ENCODE results near the gene HAUS7. TPM values are rescaled to one million over a fixed set of nuclear protein-coding genes. Genes with fewer than 3 reads are reported as not detected.

HAUS7 gene
- total and polyA plus RNA-seq, 4 donors = 11.6 to 36.2 (median 26.9) TPM

DNA sequence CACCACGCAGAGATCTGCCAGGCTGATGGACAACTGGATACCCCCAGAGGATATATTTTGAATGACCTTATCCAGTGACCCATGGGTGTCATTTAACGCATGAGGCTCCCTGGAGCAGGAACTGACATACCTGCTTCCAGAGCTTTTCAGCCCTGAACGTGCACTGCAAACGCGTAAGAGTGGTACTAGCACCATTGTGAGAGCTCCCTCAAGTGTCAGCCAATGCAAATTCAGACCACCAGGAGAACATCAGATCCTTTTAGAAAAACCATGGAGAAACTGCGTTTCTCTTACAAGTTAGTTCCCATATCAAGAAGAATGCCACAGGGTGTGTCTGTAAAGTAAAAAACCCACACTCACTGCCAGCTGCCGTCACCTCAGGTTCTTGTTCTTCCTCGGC lies 31.8 kb downstream of the HAUS7 start:
- H3K4me1 ChIP-seq (ENCODE audit: control insufficient read depth, insufficient read depth, low read length) = no peaks in the 10 kb centered on the region
- no peaks in the 10 kb centered on the region for H3K9me3 ChIP-seq (ENCODE audit: control insufficient read depth, insufficient read depth, low read length)
- H3K36me3 ChIP-seq (ENCODE audit: control insufficient read depth, insufficient read depth, low read length) = no peaks in the 10 kb centered on the region
- H3K27me3 ChIP-seq (ENCODE audit: control insufficient read depth, insufficient read depth, low read length) = no peaks in the 10 kb centered on the region
- DNase-seq (ENCODE audit: low read depth in 4 of 6, low spot score in 6 of 6) = peak in 2 of 6 donors; percentile 43 to 67
- no peak overlapping the region for H3K4me3 ChIP-seq (ENCODE audit: low read depth, low read length)
- H3K27ac ChIP-seq (ENCODE audit: low read depth, low read length) = no peak overlapping the region
- 44% methylated on average over 8 of the region's 8 CpGs for WGBS (ENCODE audit: insufficient coverage)

DNA sequence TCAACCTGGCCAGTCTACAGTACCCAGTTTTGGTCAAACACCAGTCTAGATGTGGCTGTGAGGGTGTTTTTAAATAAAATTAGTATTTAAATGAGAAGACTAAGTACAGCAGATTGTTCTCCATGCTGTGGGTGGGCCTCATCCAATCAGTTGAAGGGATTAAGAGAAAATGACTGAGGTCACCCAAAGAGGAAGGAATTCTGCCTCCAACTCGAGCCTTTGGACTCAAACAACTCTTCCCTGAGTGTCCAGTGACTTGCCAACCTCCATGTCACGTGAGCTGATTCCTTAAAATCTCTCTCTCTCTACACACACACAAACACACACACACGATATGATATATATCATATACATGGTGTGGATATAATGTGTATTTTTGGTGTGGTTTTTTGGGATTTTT lies 34.5 kb downstream of the HAUS7 start:
- no peak for DNase-seq (ENCODE audit: low read depth in 4 of 6, low spot score in 6 of 6)
- peaks cover under 1% of the 10 kb centered on the region for H3K9me3 ChIP-seq (ENCODE audit: control insufficient read depth, insufficient read depth, low read length)
- no CpG with 5 or more reads among the region's 3 CpGs for WGBS (ENCODE audit: insufficient coverage)
- H3K4me1 ChIP-seq (ENCODE audit: control insufficient read depth, insufficient read depth, low read length) = no peaks in the 10 kb centered on the region
- no peak overlapping the region for H3K4me3 ChIP-seq (ENCODE audit: low read depth, low read length)
- H3K36me3 ChIP-seq (ENCODE audit: control insufficient read depth, insufficient read depth, low read length) = no peaks in the 10 kb centered on the region
- H3K27me3 ChIP-seq (ENCODE audit: control insufficient read depth, insufficient read depth, low read length) = no peaks in the 10 kb centered on the region
- no peak overlapping the region for H3K27ac ChIP-seq (ENCODE audit: low read depth, low read length)

DNA sequence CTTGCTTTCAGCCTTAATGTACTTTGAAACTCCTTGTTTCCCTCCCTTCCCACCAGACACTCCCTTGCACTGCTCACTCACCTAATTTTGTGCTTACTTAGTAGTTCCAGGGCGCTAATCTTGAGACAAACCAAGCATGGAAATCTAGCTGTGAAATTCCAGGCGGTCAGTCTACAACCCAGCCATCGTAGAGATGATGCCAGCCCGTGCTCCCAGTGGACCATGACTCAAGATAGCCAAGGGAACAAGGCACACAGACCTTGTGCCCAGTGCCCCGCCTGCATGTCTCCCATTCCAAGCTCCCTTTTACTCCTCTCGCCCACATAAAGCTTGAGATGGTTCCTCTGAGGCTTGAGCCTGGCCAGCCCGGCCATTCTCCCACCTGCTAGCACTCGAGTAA lies 35.6 kb downstream of the HAUS7 start:
- 82% methylated on average over 7 of the region's 8 CpGs for WGBS (ENCODE audit: insufficient coverage)
- Histone ChIP-seq H3K4me3 (ENCODE audit: low read depth, low read length) (no peak overlapping the region), H3K9me3 (ENCODE audit: control insufficient read depth, insufficient read depth, low read length) (peaks cover 3% of the 10 kb centered on the region), H3K27ac (ENCODE audit: low read depth, low read length) (no peak overlapping the region), H3K36me3 (ENCODE audit: control insufficient read depth, insufficient read depth, low read length) (no peaks in the 10 kb centered on the region), H3K27me3 (ENCODE audit: control insufficient read depth, insufficient read depth, low read length) (no peaks in the 10 kb centered on the region), H3K4me1 (ENCODE audit: control insufficient read depth, insufficient read depth, low read length) (no peaks in the 10 kb centered on the region)
- no peak for DNase-seq (ENCODE audit: low read depth in 4 of 6, low spot score in 6 of 6)

DNA sequence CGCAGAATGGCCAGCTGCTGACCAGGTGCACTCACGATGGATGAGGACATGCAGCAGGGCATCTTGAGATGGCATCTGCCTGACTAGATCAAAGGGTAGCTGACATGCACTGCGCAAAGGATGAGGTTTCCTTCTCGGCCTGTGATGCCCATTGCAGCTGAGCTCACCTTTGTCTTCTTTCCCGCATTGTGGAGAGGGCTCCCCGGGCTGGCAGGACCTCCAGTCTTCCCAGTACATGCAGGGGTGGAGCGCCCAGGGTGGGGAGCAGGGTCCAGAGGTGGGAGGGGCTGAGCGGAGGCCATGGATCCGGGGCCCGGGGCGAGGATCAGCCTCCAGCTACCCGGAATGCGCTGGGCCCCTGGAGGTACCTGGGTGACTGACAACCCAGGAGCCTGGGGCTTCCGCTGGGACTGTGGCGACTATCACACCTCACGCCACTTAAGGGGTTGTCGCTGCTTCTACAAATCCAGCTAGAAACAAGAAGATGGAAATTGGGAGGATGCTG lies 36.5 kb downstream of the HAUS7 start:
- no peak overlapping the region for H3K27ac ChIP-seq (ENCODE audit: low read depth, low read length)
- DNase-seq (ENCODE audit: low read depth in 4 of 6, low spot score in 6 of 6) = no peak
- H3K4me3 ChIP-seq (ENCODE audit: low read depth, low read length) = no peak overlapping the region
- no peaks in the 10 kb centered on the region for H3K27me3 ChIP-seq (ENCODE audit: control insufficient read depth, insufficient read depth, low read length)
- H3K4me1 ChIP-seq (ENCODE audit: control insufficient read depth, insufficient read depth, low read length) = no peaks in the 10 kb centered on the region
- no peaks in the 10 kb centered on the region for H3K36me3 ChIP-seq (ENCODE audit: control insufficient read depth, insufficient read depth, low read length)
- 87% methylated on average over 17 of the region's 17 CpGs for whole genome bisulfite sequencing (ENCODE audit: insufficient coverage)
- peaks cover 3% of the 10 kb centered on the region for H3K9me3 ChIP-seq (ENCODE audit: control insufficient read depth, insufficient read depth, low read length)

DNA sequence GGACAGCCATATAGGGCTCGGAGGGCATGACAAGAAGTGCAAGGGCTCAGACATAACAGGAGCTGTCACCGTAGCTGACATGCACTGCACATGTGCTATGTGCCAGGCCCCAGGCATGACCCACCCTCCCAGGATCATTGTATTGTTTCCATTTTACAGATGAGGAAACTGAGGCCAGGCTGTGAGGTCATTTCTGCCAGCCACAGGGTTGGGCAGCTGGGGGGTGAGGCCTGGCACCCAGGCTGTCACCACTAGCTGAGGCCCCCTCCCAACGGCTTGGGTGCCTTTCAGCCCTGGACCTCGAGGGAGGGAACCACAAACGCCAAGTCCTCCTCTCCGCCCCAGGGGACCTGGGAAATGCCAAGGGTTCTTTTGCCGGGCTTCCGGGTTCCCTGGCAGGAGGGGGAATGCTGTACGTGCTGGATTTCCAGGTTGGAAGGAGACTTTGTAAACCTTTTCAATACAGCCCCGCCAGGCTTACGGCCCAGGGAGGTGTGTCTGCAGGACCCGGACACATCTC lies 37.2 kb downstream of the HAUS7 start:
- Histone ChIP-seq H3K4me1 (ENCODE audit: control insufficient read depth, insufficient read depth, low read length) (no peaks in the 10 kb centered on the region), H3K4me3 (ENCODE audit: low read depth, low read length) (no peak overlapping the region), H3K27me3 (ENCODE audit: control insufficient read depth, insufficient read depth, low read length) (no peaks in the 10 kb centered on the region), H3K27ac (ENCODE audit: low read depth, low read length) (no peak overlapping the region), H3K9me3 (ENCODE audit: control insufficient read depth, insufficient read depth, low read length) (peaks cover 3% of the 10 kb centered on the region), H3K36me3 (ENCODE audit: control insufficient read depth, insufficient read depth, low read length) (no peaks in the 10 kb centered on the region)
- 69% methylated on average over 11 of the region's 12 CpGs for WGBS (ENCODE audit: insufficient coverage)
- DNase-seq (ENCODE audit: low read depth in 4 of 6, low spot score in 6 of 6) = no peak

DNA sequence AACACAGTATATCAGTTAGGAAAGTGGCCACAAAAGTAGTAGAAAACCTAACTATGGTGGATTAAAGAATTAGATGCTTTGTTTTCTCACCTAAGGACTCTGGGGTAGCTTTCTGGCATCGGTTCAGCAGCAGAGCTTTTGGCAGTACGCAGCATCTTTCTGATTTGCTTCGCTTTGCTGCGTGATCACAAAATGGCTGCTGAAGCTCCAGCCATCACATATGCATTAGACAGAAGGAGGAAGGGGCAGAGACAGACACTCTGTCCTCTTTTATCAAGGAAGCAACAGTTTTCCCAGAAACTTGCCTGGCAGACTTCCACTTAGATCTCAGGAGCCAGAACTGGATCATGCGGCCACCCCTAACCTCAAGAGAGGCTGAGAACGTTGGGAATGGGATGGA lies 39.6 kb downstream of the HAUS7 start:
- Histone ChIP-seq H3K27me3 (ENCODE audit: control insufficient read depth, insufficient read depth, low read length) (no peaks in the 10 kb centered on the region), H3K4me3 (ENCODE audit: low read depth, low read length) (no peak overlapping the region), H3K9me3 (ENCODE audit: control insufficient read depth, insufficient read depth, low read length) (peaks cover 3% of the 10 kb centered on the region), H3K36me3 (ENCODE audit: control insufficient read depth, insufficient read depth, low read length) (no peaks in the 10 kb centered on the region), H3K4me1 (ENCODE audit: control insufficient read depth, insufficient read depth, low read length) (no peaks in the 10 kb centered on the region), H3K27ac (ENCODE audit: low read depth, low read length) (no peak overlapping the region)
- DNase-seq (ENCODE audit: low read depth in 4 of 6, low spot score in 6 of 6) = no peak
- WGBS (ENCODE audit: insufficient coverage) = 74% methylated on average over 6 of the region's 6 CpGs

DNA sequence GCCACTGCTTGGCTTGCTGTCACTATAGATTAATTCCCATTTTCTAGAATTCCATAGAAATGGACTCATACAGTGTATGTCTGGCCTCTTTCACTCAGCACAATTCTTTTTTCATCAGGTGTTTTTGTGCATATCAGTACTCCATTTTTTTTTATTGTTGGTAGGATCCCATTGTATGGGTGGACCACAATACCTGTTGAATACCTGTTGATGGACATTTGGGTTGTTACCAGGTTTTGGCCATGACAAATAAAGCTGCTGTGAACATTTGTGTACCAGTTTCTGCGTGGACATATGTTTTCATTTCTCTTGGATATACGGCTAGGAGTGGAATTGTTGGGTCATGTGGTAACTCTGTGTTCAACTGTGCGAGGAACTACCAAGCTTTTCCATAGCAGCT lies 44.2 kb downstream of the HAUS7 start:
- no peak for DNase-seq (ENCODE audit: low read depth in 4 of 6, low spot score in 6 of 6)
- peaks cover 3% of the 10 kb centered on the region for H3K9me3 ChIP-seq (ENCODE audit: control insufficient read depth, insufficient read depth, low read length)
- peaks cover 8% of the 10 kb centered on the region for H3K4me1 ChIP-seq (ENCODE audit: control insufficient read depth, insufficient read depth, low read length)
- H3K36me3 ChIP-seq (ENCODE audit: control insufficient read depth, insufficient read depth, low read length) = peaks cover 14% of the 10 kb centered on the region
- no peaks in the 10 kb centered on the region for H3K27me3 ChIP-seq (ENCODE audit: control insufficient read depth, insufficient read depth, low read length)
- no peak overlapping the region for H3K27ac ChIP-seq (ENCODE audit: low read depth, low read length)
- H3K4me3 ChIP-seq (ENCODE audit: low read depth, low read length) = no peak overlapping the region
- WGBS (ENCODE audit: insufficient coverage) = no CpG with 5 or more reads among the region's 3 CpGs

DNA sequence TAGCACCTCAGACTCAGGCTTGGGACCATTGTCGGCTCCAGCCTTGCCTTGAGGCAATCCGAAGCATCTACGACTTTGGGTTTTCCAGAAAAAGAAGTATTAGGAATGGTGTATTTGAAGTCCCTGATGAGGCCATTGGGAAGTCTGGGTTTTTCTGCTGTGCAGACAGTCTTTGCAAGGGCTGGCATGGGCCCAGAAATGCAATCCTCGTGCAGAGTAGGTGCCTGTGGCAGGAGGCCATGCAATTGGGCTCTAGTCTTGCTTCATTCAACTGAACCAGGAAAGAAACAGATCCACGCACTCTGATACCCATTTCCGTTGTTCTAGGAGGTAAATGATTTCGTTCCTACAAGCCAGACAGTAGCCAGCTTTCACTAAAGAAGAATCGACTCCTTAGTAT lies 46.7 kb downstream of the HAUS7 start:
- DNase-seq (ENCODE audit: low read depth in 4 of 6, low spot score in 6 of 6) = peak in 1 of 6 donors; percentile 3
- Histone ChIP-seq H3K27me3 (ENCODE audit: control insufficient read depth, insufficient read depth, low read length) (no peaks in the 10 kb centered on the region), H3K36me3 (ENCODE audit: control insufficient read depth, insufficient read depth, low read length) (peaks cover 24% of the 10 kb centered on the region), H3K4me1 (ENCODE audit: control insufficient read depth, insufficient read depth, low read length) (peaks cover 8% of the 10 kb centered on the region), H3K4me3 (ENCODE audit: low read depth, low read length) (no peak overlapping the region), H3K27ac (ENCODE audit: low read depth, low read length) (no peak overlapping the region), H3K9me3 (ENCODE audit: control insufficient read depth, insufficient read depth, low read length) (no peaks in the 10 kb centered on the region)
- 75% methylated on average over 7 of the region's 8 CpGs for WGBS (ENCODE audit: insufficient coverage)

DNA sequence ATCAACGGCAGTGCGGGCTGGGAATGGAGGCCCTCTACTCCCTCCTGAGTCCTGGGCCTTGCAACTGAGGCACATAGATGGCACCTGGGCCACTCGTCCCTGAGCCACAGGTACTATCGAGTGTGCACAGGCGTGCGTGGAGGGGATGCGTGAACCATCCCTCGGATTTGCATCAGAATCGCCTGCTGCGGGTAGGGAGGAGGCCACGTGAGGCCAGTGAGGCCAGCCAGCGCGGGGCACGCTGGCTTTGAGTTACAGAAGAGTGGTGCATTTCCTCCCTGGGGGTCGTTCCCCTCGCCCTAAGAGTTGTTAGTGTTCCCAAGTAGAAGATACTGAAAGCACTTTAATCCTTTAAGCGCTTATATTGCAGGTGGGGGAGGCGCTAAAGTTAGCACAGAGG lies 48.5 kb downstream of the HAUS7 start:
- no peak for DNase-seq (ENCODE audit: low read depth in 4 of 6, low spot score in 6 of 6)
- peaks cover 8% of the 10 kb centered on the region for H3K4me1 ChIP-seq (ENCODE audit: control insufficient read depth, insufficient read depth, low read length)
- no peaks in the 10 kb centered on the region for H3K9me3 ChIP-seq (ENCODE audit: control insufficient read depth, insufficient read depth, low read length)
- peaks cover 30% of the 10 kb centered on the region for H3K36me3 ChIP-seq (ENCODE audit: control insufficient read depth, insufficient read depth, low read length)
- H3K4me3 ChIP-seq (ENCODE audit: low read depth, low read length) = no peak overlapping the region
- no peaks in the 10 kb centered on the region for H3K27me3 ChIP-seq (ENCODE audit: control insufficient read depth, insufficient read depth, low read length)
- no peak overlapping the region for H3K27ac ChIP-seq (ENCODE audit: low read depth, low read length)
- 90% methylated on average over 15 of the region's 18 CpGs for WGBS (ENCODE audit: insufficient coverage)

DNA sequence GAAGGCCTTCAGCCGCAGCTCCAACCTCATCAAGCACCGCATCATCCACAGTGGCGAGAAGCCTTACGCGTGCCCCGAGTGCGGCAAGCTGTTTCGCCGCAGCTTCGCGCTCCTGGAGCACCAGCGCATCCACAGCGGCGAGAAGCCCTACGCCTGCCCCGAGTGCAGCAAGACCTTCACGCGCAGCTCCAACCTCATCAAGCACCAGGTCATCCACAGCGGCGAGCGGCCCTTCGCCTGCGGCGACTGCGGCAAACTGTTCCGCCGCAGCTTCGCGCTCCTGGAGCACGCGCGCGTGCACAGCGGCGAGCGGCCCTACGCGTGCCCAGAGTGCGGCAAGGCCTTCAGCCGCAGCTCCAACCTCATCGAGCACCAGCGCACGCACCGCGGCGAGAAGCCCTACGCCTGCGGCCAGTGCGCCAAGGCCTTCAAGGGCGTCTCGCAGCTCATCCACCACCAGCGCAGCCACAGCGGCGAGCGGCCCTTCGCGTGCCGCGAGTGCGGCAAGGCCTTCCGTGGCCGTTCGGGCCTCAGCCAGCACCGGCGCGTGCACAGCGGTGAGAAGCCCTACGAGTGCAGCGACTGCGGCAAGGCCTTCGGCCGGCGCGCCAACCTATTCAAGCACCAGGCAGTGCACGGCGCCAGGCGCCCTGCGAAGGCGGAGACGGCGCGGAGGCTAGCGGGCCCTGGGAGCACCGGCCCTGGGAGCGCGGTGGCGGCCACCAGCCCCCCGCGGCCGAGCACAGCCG lies 49.4 kb downstream of the HAUS7 start:
- no peak overlapping the region for H3K4me3 ChIP-seq (ENCODE audit: low read depth, low read length)
- H3K9me3 ChIP-seq (ENCODE audit: control insufficient read depth, insufficient read depth, low read length) = no peaks in the 10 kb centered on the region
- no peaks in the 10 kb centered on the region for H3K27me3 ChIP-seq (ENCODE audit: control insufficient read depth, insufficient read depth, low read length)
- peaks cover 30% of the 10 kb centered on the region for H3K36me3 ChIP-seq (ENCODE audit: control insufficient read depth, insufficient read depth, low read length)
- H3K4me1 ChIP-seq (ENCODE audit: control insufficient read depth, insufficient read depth, low read length) = peaks cover 8% of the 10 kb centered on the region
- H3K27ac ChIP-seq (ENCODE audit: low read depth, low read length) = no peak overlapping the region
- no peak for DNase-seq (ENCODE audit: low read depth in 4 of 6, low spot score in 6 of 6)
- WGBS (ENCODE audit: insufficient coverage) = 84% methylated on average over 91 of the region's 91 CpGs

Data from spinal cord (tissue), 10 donors.